ENCODE data around the gene RMC1. TPM values are rescaled to one million over a fixed set of nuclear protein-coding genes. Genes with fewer than 3 reads are reported as not detected.

Gene RMC1
- total RNA-seq, 1 donor from 2014 or later, result 14.6 TPM

- Histone ChIP-seq H3K9ac (ENCODE audit: low read depth in 1 of 3, low read length in 3 of 3) (no peak overlapping the region), H3K36me3 (ENCODE audit: control insufficient read depth in 3 of 3, insufficient read depth in 3 of 3, low read length in 3 of 3) (peaks cover 11 to 43% (median 20%) of the 10 kb centered on the region in 3 donors), H3K27me3 (ENCODE audit: control insufficient read depth in 3 of 3, insufficient read depth in 3 of 3, low read length in 3 of 3) (no peaks in the 10 kb centered on the region), H3K9me3 (ENCODE audit: control insufficient read depth in 3 of 3, low read length in 3 of 3) (no peaks in the 10 kb centered on the region), H3K4me3 (ENCODE audit: low read length in 3 of 3) (no peak overlapping the region), H3K27ac (ENCODE audit: low read depth, low read length) (no peak overlapping the region), H3K4me1 (ENCODE audit: control insufficient read depth in 3 of 3, insufficient read depth in 3 of 3, low read length in 3 of 3) (peaks cover 4 to 10% (median 7%) of the 10 kb centered on the region in 3 donors)
Observed at GRCh38 chr18:23568281-23569138, 65.2 kb downstream of the RMC1 start.

GRCh38 chr18:23569299-23570063 lies 66.2 kb downstream of the RMC1 start:
- H3K4me3 ChIP-seq (ENCODE audit: low read length in 3 of 3), result no peak overlapping the region

GRCh38 chr18:23570912-23571504 lies 67.7 kb downstream of the RMC1 start:
- Histone ChIP-seq H3K9ac (ENCODE audit: low read depth in 1 of 3, low read length in 3 of 3) (no peak overlapping the region), H3K27ac (ENCODE audit: low read depth, low read length) (no peak overlapping the region), H3K9me3 (ENCODE audit: control insufficient read depth in 3 of 3, low read length in 3 of 3) (no peaks in the 10 kb centered on the region), H3K36me3 (ENCODE audit: control insufficient read depth in 3 of 3, insufficient read depth in 3 of 3, low read length in 3 of 3) (peaks cover 11 to 38% (median 13%) of the 10 kb centered on the region in 3 donors), H3K27me3 (ENCODE audit: control insufficient read depth in 3 of 3, insufficient read depth in 3 of 3, low read length in 3 of 3) (no peaks in the 10 kb centered on the region), H3K4me3 (ENCODE audit: low read length in 3 of 3) (no peak overlapping the region), H3K4me1 (ENCODE audit: control insufficient read depth in 3 of 3, insufficient read depth in 3 of 3, low read length in 3 of 3) (peaks cover 9 to 21% (median 18%) of the 10 kb centered on the region in 3 donors)

More at GRCh38 chr18:23569299-23570063, 66.2 kb downstream of the RMC1 start:
- no peaks in the 10 kb centered on the region for H3K9me3 ChIP-seq (ENCODE audit: control insufficient read depth in 3 of 3, low read length in 3 of 3)
- H3K27me3 ChIP-seq (ENCODE audit: control insufficient read depth in 3 of 3, insufficient read depth in 3 of 3, low read length in 3 of 3), result no peaks in the 10 kb centered on the region
- H3K9ac ChIP-seq (ENCODE audit: low read depth in 1 of 3, low read length in 3 of 3), result no peak overlapping the region
- H3K36me3 ChIP-seq (ENCODE audit: control insufficient read depth in 3 of 3, insufficient read depth in 3 of 3, low read length in 3 of 3), result peaks cover 11 to 38% (median 17%) of the 10 kb centered on the region in 3 donors
- H3K4me1 ChIP-seq (ENCODE audit: control insufficient read depth in 3 of 3, insufficient read depth in 3 of 3, low read length in 3 of 3), result peaks cover 9 to 17% (median 13%) of the 10 kb centered on the region in 3 donors
- no peak overlapping the region for H3K27ac ChIP-seq (ENCODE audit: low read depth, low read length)

- Histone ChIP-seq H3K27me3 (ENCODE audit: control insufficient read depth in 3 of 3, insufficient read depth in 3 of 3, low read length in 3 of 3) (no peaks in the 10 kb centered on the region), H3K9me3 (ENCODE audit: control insufficient read depth in 3 of 3, low read length in 3 of 3) (no peaks in the 10 kb centered on the region), H3K9ac (ENCODE audit: low read depth in 1 of 3, low read length in 3 of 3) (no peak overlapping the region), H3K36me3 (ENCODE audit: control insufficient read depth in 3 of 3, insufficient read depth in 3 of 3, low read length in 3 of 3) (peaks cover 11 to 34% (median 11%) of the 10 kb centered on the region in 3 donors), H3K4me1 (ENCODE audit: control insufficient read depth in 3 of 3, insufficient read depth in 3 of 3, low read length in 3 of 3) (peaks cover 9 to 21% (median 18%) of the 10 kb centered on the region in 3 donors), H3K4me3 (ENCODE audit: low read length in 3 of 3) (no peak overlapping the region), H3K27ac (ENCODE audit: low read depth, low read length) (no peak overlapping the region)
Observed at GRCh38 chr18:23572012-23572411, 68.7 kb downstream of the RMC1 start.

GRCh38 chr18:23572570-23572969 lies 69.3 kb downstream of the RMC1 start:
- Histone ChIP-seq H3K36me3 (ENCODE audit: control insufficient read depth in 3 of 3, insufficient read depth in 3 of 3, low read length in 3 of 3) (peaks cover 6 to 29% (median 6%) of the 10 kb centered on the region in 3 donors), H3K9me3 (ENCODE audit: control insufficient read depth in 3 of 3, low read length in 3 of 3) (no peaks in the 10 kb centered on the region), H3K27ac (ENCODE audit: low read depth, low read length) (no peak overlapping the region), H3K4me1 (ENCODE audit: control insufficient read depth in 3 of 3, insufficient read depth in 3 of 3, low read length in 3 of 3) (peaks cover 9 to 21% (median 18%) of the 10 kb centered on the region in 3 donors), H3K9ac (ENCODE audit: low read depth in 1 of 3, low read length in 3 of 3) (no peak overlapping the region), H3K4me3 (ENCODE audit: low read length in 3 of 3) (no peak overlapping the region), H3K27me3 (ENCODE audit: control insufficient read depth in 3 of 3, insufficient read depth in 3 of 3, low read length in 3 of 3) (no peaks in the 10 kb centered on the region)

- H3K9me3 ChIP-seq (ENCODE audit: control insufficient read depth in 3 of 3, low read length in 3 of 3), result no peaks in the 10 kb centered on the region
- H3K27me3 ChIP-seq (ENCODE audit: control insufficient read depth in 3 of 3, insufficient read depth in 3 of 3, low read length in 3 of 3), result no peaks in the 10 kb centered on the region
- peaks cover 4 to 26% (median 6%) of the 10 kb centered on the region in 3 donors for H3K36me3 ChIP-seq (ENCODE audit: control insufficient read depth in 3 of 3, insufficient read depth in 3 of 3, low read length in 3 of 3)
- H3K4me1 ChIP-seq (ENCODE audit: control insufficient read depth in 3 of 3, insufficient read depth in 3 of 3, low read length in 3 of 3), result peaks cover 9 to 21% (median 18%) of the 10 kb centered on the region in 3 donors
- H3K9ac ChIP-seq (ENCODE audit: low read depth in 1 of 3, low read length in 3 of 3), result no peak overlapping the region
- H3K4me3 ChIP-seq (ENCODE audit: low read length in 3 of 3), result no peak overlapping the region
- no peak overlapping the region for H3K27ac ChIP-seq (ENCODE audit: low read depth, low read length)
Observed at GRCh38 chr18:23573020-23573419, 69.7 kb downstream of the RMC1 start.

- peak overlapping the region; percentile 73 for H3K27ac ChIP-seq (ENCODE audit: low read depth, low read length)
- H3K4me1 ChIP-seq (ENCODE audit: control insufficient read depth in 3 of 3, insufficient read depth in 3 of 3, low read length in 3 of 3), result peaks cover 9 to 21% (median 18%) of the 10 kb centered on the region in 3 donors
- H3K9me3 ChIP-seq (ENCODE audit: control insufficient read depth in 3 of 3, low read length in 3 of 3), result no peaks in the 10 kb centered on the region
- no peak overlapping the region for H3K4me3 ChIP-seq (ENCODE audit: low read length in 3 of 3)
- peaks cover 2 to 19% (median 2%) of the 10 kb centered on the region in 3 donors for H3K36me3 ChIP-seq (ENCODE audit: control insufficient read depth in 3 of 3, insufficient read depth in 3 of 3, low read length in 3 of 3)
- peak overlapping the region in 1 of 3 donors; percentile 25 for H3K9ac ChIP-seq (ENCODE audit: low read depth in 1 of 3, low read length in 3 of 3)
- H3K27me3 ChIP-seq (ENCODE audit: control insufficient read depth in 3 of 3, insufficient read depth in 3 of 3, low read length in 3 of 3), result no peaks in the 10 kb centered on the region
Observed at GRCh38 chr18:23573626-23574431, 70.5 kb downstream of the RMC1 start.

GRCh38 chr18:23574611-23575308 lies 71.4 kb downstream of the RMC1 start:
- H3K36me3 ChIP-seq (ENCODE audit: control insufficient read depth in 3 of 3, insufficient read depth in 3 of 3, low read length in 3 of 3), result peaks cover under 1 to 13% (median 2%) of the 10 kb centered on the region in 3 donors

GRCh38 chr18:23575309-23575651 lies 72.0 kb downstream of the RMC1 start:
- Histone ChIP-seq H3K9ac (ENCODE audit: low read depth in 1 of 3, low read length in 3 of 3) (no peak overlapping the region), H3K4me1 (ENCODE audit: control insufficient read depth in 3 of 3, insufficient read depth in 3 of 3, low read length in 3 of 3) (peaks cover 11 to 21% (median 18%) of the 10 kb centered on the region in 3 donors), H3K27ac (ENCODE audit: low read depth, low read length) (peak overlapping the region; percentile 73), H3K27me3 (ENCODE audit: control insufficient read depth in 3 of 3, insufficient read depth in 3 of 3, low read length in 3 of 3) (no peaks in the 10 kb centered on the region), H3K36me3 (ENCODE audit: control insufficient read depth in 3 of 3, insufficient read depth in 3 of 3, low read length in 3 of 3) (peaks cover under 1 to 12% (median 2%) of the 10 kb centered on the region in 3 donors), H3K9me3 (ENCODE audit: control insufficient read depth in 3 of 3, low read length in 3 of 3) (no peaks in the 10 kb centered on the region), H3K4me3 (ENCODE audit: low read length in 3 of 3) (no peak overlapping the region)

More at GRCh38 chr18:23574611-23575308, 71.4 kb downstream of the RMC1 start:
- Histone ChIP-seq H3K9me3 (ENCODE audit: control insufficient read depth in 3 of 3, low read length in 3 of 3) (no peaks in the 10 kb centered on the region), H3K27me3 (ENCODE audit: control insufficient read depth in 3 of 3, insufficient read depth in 3 of 3, low read length in 3 of 3) (no peaks in the 10 kb centered on the region), H3K27ac (ENCODE audit: low read depth, low read length) (peak overlapping the region; percentile 73), H3K9ac (ENCODE audit: low read depth in 1 of 3, low read length in 3 of 3) (no peak overlapping the region), H3K4me3 (ENCODE audit: low read length in 3 of 3) (no peak overlapping the region), H3K4me1 (ENCODE audit: control insufficient read depth in 3 of 3, insufficient read depth in 3 of 3, low read length in 3 of 3) (peaks cover 9 to 21% (median 18%) of the 10 kb centered on the region in 3 donors)

Data from skeletal muscle tissue (tissue), 4 donors.